Left kidney (tissue), 2 donors: ENCODE measurements around the gene CHST2. TPM values are rescaled to one million over a fixed set of nuclear protein-coding genes. Genes with fewer than 3 reads are reported as not detected.
A peak's percentile ranks its signal among the peaks of the same experiment; 100 is the strongest.

Source experiments
- DNase-seq: peaks from one replicate; pipeline ENCODE4 v3.0.0-alpha.2; 2013
- polyA plus RNA-seq: library from polyadenylated mRNA; unstranded; fragments of 120-200 nt; gene quantifications from one replicate; pipeline ENCODE4 v1.2.1, GENCODE V29; 2013; ENCODE audit not compliant: insufficient read length

Gene CHST2
- polyA plus RNA-seq, 1 donor: 19.6 TPM

DNA sequence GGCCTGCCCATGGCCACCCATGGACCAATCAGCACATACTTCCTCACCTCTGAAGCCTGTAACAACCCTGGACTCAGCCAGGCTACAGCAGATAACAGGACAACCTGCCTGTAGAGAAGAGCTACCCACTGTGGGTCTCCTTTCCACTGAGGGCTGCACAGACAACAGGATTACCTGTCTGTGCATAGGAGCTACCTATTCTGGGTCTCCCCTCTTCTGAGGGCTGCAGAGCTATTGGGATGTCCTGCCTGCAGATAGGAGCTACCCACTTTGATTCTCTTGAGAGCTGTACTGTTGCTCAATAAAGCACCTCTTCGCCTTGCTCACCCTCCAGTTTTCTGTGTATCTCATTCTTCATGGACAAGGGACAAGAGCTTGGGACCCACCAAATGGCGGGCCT is 23.8 kb upstream of the CHST2 start:
- no peak for DNase-seq

DNA sequence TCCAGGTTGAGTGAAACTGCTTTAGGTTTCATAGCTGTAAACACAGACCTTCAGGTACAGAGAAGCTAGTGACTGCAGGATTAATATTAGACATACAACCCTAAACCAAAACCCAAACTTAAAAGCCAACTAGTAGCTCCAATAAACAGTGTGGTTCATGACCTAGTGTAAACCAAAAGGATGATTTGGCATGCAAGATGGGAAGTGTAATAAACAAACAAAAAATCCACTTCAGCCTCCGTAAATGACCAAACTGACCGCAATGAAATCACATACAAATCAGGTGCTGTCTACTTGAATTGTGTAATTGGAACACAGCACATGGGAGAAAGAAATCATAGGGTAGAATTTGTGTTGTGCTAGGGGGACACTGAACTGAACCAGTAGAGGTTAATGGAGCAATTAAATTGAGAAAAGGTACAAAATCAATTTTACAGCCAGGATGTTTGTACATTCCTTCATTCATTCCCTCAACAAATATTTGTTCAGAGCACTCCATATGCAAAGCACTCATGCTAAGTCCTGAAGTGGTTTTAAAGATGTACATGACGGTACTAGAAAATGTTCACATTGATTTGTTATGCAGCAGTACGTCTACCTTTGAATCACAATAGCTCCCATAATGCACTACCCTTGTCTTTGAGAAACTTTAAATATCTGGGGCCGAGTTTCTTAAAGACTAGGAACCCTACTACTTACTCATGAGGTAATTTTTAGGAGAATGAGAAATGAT is 21.4 kb upstream of the CHST2 start:
- DNase-seq: no peak

DNA sequence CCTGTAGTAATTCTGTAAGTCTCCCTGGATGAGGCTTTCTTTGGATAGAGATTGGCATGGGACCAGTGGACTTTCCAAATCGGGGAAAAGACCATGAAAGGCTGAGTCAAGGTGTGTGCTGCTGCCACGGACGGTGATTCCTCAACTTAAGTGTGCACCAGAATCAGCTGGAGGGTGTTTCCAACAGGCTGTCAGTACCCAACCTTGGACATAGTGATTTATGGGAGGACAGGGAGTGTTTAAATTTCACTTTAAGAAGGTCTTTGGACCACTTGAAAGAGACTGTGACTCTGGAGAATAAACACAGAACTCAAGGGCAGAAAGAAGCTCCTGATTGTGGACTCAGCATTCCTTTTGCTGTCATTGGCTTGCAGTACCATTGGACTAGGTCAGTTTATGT is 20.4 kb upstream of the CHST2 start:
- DNase-seq: no peak

DNA sequence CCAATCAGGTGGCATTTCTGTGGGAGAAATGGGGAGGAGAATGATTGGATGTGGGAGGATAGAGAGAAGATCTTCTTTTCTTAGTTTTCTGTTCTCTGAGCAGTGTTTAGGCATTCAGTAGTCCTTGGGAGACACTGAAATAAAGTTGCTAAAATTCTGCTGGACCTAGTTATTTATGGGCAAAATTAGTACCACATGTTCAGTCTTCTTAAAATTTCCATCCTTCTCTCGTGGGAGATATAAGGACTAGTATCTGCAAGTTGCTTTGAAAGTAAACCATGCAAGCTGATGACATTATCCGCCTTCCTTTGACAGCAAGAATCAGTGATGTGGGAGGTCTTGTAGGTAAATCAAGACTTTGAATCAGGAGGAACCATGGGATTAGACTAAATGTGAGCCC is 19.9 kb upstream of the CHST2 start:
- no peak for DNase-seq

DNA sequence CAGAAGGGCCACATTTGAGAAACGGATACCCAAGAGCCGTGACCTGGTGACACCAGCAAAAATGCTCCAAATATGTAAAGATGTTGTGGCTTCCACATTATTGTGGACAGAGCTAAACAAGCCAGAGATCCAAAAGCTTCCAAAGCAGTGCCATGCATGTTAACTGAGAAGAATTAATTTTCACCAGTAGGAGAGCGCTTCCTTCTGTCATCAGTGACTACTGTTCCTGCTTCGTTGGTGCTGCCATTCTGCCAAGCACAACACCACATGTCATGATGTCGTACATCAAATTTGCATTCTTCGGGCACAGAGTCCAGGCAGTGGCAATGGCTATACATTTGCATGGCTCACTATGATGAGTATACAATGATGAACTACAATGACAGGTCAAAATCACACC is 19.1 kb upstream of the CHST2 start:
- DNase-seq: no peak

DNA sequence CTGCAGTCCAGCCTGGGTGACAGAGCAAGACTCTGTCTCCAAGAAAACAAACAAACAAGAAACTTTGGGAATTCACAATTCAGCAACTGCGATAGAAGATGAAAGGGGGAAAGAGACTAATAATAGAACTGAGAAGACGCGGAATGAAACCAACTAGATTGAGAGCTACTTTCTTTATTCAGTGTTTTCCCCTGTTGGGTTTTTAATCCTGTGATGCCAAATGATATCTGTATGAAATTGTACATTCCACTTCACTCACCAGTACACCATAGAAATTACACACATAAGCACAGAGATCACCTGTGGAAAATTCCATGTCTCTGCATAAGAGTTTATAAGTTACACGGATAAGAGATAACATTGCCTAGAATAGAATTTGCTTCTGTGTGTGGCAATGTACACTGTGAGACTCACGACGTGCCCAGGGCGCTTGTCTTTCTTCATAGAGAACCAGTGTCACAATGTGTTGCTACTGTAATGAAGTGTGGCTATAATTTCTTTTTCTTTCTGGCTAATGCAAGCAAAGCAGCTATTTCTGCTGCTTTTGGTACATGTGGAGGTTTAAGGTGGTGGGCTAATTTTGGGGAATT is 17.7 kb upstream of the CHST2 start:
- DNase-seq: no peak

DNA sequence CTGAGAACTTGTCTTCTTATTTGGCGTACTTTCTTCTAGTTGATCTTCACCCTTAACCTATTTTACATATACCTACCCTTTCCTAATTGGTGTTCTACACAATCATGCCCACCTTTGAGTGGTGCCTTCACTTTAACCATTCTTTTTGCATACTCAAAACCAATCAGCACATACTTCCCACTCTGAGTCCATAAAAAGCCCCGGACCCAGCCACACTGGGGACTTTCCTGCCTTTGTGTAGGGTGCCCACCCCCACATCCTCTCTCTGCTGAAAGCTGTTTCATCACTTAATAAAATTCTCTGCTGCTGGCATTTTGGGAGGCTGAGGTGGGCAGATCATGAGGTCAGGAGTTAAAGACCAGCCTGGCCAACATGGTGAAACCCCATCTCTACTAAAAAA is 15.9 kb upstream of the CHST2 start:
- DNase-seq: no peak

DNA sequence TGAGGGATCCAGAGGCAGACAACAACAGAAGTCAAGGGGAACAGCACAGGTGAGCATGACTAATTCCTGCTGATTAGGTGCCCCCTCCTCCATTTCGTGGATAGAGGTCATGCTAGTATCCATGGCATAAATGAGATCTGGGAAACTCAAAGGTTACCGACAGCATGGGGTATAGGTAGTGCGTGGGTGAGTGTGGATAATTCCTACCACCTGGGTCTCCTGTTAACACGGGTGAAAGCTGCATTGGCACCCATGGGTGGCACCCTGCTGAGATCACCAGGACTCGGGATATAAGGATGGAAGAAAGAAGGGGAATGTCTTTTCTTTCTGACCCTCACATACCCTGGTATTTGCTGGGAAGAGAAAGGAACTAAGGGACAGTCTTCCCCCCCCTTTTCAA is 14.4 kb upstream of the CHST2 start:
- DNase-seq: no peak

DNA sequence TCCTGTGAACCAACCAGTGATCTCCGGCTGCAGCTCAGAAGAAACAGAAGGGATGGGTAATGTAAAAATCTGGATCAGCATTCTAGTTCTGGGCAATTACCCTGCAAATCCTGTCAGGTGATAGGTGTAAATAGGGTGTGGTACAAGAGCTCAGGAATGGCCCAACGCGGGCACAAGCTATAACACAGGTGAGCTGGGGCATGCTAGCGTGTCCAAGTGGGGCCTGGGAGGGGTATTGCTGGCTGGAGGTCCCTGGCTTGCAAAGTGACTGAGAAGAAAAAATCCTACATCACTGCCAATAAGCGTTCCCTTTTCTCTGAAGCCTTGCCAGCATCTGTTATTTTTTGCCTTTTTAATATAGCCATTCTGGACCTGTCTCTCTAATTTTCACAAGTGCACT is 9.7 kb upstream of the CHST2 start:
- DNase-seq: no peak

DNA sequence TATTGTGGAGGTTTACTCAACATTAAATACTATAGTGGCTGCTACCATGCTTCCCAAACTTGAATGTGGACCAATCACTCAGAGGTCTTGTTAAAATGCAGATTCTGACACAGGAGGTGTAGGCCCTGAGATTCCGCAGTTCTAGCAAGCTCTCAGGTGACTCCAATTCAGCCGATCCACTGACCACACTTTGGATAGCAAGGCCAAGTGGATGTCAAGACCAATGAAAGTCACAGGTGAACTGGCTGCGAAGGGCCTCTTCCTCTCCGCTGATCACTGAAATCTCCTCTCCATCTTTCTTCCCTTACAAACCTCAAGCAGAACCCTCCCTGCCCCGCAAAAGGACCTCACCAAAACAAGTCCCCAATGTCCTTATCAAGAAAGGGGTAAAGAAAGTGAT is 9.2 kb upstream of the CHST2 start:
- DNase-seq: no peak

DNA sequence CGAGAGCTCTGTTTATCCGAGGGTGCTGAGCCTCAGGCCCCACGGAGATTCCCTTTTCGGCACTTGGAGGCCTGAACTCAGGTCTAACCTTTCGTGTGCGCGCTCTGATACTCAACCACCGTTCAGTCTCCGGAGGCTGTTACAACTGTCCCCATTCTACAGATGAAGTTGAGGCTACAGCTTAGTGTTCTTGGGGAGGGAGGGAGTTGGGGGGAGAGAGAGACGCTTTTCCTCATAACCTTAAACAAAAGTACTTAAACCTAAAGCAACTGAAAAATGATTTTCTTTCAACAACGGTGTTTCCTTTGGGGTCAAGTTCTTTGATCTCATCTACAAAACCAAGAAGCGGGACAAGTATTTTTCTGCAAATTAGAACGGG is 952 bp upstream of the CHST2 start:
- DNase-seq: no peak

DNA sequence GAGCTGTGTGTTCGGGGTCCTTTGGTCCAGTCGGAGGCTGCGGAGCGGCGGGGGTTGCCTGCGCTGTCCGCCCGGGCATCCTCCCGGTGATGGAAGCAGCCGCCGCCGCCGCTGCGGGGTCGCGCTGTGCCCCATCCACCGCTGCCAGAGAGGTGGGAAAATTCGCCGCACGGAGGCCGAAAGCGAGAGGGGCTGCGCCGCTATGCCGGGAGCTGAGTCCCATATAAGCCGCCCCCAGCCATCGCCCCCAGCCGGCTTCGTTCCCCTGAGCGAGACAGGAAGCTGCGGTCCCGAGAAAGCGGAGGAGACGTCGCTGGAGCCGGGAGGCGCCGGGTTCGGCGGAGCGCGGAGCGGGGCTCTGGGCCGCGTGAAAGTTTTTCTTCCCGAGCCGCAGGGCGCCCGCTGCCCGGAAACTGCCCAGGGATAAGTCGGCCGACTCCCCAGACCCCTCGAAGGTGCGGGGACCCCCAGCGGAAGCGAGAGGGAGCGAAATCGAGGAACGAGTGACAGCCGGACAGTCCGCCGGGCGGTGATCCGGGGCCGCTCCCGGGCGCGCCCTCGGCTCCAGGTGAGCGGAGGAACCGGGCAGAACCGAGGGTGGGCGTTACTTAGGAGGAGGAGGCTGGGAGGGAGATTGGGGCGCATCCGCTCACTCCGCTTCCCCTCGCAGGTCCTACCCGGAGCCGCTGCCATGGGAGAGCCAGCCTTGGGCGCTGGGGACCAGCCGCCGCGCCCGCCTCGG is 574 bp downstream of the CHST2 start:
- DNase-seq: no peak

DNA sequence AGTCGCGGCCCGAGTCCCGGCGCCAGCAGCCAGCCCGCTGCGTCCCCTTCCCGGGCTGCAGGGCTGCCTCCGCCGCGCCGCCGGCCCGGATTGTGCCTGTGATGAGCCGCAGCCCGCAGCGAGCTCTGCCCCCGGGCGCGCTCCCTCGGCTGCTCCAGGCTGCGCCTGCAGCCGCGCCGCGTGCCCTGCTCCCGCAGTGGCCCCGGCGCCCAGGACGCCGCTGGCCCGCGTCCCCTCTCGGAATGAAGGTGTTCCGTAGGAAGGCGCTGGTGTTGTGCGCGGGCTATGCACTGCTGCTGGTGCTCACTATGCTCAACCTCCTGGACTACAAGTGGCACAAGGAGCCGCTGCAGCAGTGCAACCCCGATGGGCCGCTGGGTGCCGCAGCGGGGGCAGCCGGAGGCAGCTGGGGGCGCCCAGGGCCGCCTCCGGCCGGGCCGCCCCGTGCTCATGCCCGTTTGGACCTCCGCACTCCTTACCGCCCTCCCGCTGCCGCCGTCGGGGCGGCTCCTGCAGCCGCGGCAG is 1.2 kb downstream of the CHST2 start:
- DNase-seq: no peak

DNA sequence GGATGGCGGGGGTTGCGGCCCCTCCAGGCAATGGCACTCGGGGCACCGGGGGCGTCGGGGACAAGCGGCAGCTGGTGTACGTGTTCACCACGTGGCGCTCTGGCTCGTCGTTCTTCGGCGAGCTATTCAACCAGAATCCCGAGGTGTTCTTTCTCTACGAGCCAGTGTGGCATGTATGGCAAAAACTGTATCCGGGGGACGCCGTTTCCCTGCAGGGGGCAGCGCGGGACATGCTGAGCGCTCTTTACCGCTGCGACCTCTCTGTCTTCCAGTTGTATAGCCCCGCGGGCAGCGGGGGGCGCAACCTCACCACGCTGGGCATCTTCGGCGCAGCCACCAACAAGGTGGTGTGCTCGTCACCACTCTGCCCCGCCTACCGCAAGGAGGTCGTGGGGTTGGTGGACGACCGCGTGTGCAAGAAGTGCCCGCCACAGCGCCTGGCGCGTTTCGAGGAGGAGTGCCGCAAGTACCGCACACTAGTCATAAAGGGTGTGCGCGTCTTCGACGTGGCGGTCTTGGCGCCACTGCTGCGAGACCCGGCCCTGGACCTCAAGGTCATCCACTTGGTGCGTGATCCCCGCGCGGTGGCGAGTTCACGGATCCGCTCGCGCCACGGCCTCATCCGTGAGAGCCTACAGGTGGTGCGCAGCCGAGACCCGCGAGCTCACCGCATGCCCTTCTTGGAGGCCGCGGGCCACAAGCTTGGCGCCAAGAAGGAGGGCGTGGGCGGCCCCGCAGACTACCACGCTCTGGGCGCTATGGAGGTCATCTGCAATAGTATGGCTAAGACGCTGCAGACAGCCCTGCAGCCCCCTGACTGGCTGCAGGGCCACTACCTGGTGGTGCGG is 1.9 kb downstream of the CHST2 start:
- peak; percentile 53 for DNase-seq

DNA sequence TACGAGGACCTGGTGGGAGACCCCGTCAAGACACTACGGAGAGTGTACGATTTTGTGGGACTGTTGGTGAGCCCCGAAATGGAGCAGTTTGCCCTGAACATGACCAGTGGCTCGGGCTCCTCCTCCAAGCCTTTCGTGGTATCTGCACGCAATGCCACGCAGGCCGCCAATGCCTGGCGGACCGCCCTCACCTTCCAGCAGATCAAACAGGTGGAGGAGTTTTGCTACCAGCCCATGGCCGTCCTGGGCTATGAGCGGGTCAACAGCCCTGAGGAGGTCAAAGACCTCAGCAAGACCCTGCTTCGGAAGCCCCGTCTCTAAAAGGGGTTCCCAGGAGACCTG is 2.5 kb downstream of the CHST2 start:
- no peak for DNase-seq

DNA sequence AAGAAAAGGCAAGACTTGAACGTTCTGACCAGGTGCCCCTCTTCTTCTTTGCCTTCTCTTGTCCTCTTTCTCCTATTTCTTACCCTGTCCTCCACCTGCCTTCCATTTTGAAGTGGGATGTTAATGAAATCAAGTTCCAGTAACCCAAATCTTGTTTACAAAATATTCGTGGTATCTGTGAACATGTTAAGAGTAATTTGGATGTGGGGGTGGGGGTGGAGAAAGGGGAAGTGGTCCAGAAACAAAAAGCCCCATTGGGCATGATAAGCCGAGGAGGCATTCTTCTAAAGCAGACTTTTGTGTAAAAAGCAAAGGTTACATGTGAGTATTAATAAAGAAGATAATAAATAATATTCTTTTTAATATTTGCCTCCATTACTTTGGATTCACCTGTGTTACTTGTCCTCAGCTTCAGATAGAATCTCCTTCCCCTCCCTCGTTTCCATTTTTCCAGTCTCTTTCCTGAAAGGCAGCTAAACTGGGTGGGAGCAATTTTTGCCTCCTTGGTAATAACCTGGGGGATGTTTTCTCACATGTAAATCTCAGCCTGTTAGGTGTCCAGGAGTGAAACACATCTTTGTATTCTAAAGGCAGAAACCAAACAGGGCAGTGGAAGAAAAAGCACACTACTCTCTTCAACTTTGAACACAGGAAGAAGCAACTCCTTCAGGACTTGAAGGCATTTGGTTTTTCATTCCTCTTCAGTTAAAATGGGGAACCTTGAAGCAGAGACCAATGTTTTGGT is 3.2 kb downstream of the CHST2 start:
- DNase-seq: no peak

DNA sequence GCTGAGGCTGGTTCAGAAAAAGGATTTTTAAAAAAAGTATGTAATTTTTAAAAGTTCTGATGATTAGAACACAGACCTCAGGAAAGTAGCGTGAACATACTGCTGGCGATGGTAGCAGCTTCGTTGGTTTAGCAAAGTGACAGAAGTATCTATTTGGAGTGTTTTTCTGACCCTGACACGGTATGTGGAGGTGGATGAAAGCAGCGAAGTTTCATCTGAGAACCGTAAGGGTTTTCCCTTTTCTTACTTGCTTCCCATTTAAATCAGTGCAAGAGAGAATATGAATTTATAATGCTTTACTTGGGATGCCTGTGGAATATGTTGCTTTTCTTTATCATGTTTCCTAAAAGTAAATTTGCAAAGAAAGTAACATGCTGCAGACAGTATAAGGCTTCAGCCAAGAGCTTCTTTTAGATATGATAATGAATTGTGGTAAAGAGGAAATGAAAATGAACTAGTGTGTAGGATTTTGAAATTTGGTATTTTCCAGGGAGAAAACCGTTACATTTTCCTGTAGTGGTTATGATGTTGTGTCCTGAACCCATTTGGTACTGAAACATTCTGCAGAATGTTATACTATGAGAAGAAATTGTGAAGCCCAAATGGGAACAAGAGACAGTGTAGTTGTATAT is 3.9 kb downstream of the CHST2 start:
- no peak for DNase-seq

DNA sequence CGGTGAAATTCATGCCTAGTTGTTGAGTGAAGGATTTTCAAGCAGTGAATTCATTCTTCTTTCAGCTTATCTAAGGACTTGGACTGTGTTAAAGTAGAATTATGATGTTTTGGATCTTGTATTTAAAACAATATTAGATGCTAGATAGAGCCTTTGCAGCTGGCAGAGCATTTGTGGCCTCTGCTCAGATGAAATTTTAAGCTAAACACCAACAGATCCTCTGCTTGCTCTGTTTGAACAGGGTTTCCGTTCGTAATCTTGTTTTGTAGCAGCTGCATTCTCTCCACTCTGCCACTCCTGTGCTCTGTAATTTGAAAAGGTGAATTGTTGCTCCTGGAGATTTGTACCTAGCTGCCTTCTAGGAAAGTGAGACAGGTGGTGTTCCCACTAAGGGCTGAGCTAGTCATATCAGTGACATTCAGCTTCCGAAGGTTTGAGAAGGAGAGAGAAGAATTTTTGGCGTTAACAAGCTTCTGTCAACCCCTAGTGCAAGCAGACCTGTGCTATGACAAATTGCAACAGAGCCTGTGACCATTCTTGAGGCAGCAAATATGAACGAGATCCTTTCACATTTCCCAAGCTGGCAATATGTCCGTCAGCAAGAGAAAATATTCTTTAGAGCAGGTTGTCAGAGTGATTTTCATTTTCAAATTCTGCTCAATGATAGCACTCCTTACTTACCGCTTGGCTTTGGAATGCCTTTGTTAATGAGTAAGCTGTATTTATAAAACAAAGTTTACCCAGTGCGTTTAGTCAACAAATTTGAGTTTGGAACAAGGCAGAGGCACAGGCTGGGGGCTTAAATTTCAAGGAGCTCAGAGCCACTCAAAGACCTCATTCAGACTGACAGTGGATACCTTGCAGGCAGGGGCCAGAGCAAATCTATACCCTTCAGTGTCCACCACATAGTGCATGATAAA is 5.3 kb downstream of the CHST2 start:
- DNase-seq: no peak

DNA sequence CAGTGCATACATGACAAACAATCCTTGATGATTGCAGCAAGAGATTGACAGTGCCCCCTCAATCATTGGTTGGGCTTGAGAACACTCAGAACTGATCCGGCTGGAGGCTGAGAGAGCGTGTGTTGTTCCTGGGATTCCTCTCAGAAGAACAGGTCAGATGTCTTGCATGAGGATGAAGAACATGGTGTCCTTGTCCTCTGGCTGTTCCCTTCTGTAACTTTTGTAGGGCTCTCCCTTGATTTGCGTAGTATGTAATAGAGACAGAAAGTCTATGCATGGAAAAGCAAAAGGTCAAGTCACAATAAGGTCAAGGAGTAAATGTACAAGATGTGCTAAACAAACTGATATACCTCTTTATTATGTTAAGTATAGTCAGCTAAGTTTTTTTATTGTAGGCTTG is 8.2 kb downstream of the CHST2 start:
- no peak for DNase-seq
